CD1c-positive myeloid dendritic cell (primary cell): Measurements from ENCODE around the gene NASP.

ENCODE experiments used
- DNase-seq: peaks from one replicate; pipeline ENCODE4 v3.0.0-alpha.2; 2016; ENCODE audit errors: extremely low spot score

Gene NASP

DNA sequence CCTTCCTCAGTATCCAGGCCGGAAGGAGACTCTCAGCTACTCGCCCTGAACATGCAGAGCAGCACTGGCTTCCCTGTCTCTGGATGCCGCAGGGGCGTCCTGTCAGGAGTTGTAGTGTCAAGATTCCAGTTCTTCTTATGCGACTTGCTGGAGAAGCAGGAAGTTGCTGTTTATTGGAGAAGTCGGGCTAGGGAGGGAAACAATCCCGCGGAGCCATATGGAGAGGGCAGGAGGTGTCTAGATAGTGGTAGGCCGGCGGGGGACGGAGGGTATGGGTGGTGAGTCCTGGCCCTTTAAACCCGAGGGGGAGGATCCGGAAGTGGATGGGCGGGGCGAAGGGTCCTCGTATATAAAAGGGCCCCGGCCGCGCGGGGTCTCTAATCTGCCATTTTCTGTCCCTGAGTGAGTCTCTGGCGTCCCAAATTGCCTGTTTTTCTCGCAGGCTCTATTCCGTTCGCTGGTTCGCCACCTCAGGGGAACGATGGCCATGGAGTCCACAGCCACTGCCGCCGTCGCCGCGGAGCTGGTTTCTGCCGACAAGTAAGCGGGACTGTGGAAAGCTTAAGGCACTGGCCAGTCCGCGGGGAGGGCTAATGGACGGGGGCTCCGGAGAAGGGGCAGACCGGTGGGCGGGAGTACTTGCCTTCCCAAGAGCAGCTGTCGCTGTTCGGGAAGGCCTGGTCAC lies at the start of gene NASP:
TSS of gene NASP (plus strand) at position 376 of the 685 bp plus-strand sequence. CDS start at position 482, 106 bp downstream.
- peak; percentile 93 for DNase-seq

- no peak for DNase-seq
These were observed 47.7 kb upstream of the NASP start for GRCh38 chr1:45535988-45536766.

- DNase-seq = no peak
These were observed 47.0 kb upstream of the NASP start for GRCh38 chr1:45536886-45537285.

DNA sequence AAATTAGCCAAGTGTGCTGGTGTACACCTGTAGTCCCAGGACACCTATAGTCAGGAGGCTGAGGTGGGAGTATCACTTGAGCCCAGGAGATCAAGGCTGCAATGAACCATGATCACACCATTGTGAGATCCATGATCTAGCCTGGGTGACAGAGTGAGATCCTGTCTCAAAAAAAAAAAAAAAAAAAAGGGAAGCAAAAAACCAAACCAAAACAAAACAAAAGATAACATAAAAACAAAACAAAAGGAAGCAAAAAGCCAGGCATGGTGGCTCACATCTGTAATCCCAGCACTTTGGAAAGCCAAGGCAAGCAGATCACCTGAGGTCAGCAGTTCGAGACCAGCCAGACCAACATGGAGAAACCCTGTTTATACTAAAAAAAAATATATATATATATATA lies 42.6 kb upstream of the NASP start:
- DNase-seq = peak; percentile 26

DNA sequence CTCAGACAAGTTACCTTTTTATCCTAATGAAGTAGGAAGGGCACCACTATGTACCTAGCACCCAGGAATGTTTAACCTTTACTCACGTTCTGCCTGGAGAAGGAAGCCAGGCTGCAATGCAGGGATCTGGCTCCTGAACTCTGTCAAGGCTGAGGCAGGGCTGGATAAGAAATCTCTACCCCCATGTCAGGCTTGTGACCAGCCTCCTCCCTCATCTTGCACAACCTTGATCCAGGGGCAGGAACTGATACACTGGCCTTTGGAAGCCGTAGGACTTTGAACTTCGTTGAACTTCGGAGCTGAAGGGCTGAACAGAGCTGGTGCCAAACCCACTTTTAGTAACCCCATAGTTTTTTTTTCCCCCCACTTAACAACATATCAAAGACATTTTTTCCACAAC lies 41.2 kb upstream of the NASP start:
- DNase-seq = peak; percentile 81

DNA sequence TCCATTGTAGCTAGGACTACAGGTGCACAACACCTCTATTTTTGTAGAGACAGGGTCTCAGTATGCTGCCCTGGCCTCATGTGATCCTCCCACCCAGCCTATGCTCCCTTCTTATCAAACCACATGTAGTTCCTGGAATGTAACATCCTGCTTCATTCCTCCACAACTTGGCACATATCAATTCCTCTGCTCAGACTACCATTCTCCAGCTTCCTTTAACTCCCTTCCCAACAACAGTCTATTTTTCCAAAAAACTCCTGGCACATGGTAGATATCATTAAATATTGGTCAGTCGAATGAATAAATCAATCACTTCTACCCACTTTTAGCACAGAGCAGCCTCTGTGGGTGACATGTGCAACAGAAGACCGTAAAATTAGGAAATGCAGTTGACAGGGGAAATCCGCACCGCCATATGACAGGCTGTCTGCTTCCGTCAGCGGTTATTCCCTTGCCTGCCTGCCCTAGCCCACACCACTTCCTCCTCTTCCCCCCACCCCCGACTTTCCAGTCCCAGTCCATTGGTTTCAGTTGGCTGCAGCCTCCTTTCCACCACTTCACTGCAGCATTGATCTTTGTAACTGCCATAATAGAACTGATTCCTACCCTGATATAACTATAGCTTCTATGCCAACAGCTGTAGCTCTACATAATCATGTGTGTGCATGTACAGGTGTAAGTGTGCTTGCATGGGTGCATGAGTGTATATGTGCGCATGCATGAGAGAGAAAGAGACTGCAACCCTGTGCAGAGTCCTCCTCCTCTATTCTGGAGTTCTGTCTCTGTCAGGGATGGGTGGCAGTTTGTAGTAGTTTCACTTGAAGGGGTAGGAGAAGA lies 40.0 kb upstream of the NASP start:
- peak; percentile 93 for DNase-seq

DNA sequence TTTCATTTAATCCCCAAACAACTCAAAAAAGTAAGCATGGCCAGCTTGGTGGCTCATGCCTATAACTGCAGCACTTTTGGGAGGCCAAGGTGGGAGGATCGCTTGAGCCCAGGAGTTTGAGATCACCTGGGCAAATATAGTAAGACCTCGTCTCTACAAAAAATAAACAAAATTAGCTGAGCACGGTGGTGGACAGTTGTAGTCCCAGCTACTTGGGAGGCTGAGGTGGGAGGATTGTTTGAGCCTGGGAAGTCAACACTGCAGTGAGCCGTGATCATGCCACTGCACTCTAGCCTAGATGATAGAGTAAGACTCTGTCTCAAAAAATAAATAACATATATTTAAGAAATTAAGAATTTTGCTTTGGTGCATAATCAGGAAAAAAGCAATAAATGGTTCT lies 39.3 kb upstream of the NASP start:
- DNase-seq = no peak

DNA sequence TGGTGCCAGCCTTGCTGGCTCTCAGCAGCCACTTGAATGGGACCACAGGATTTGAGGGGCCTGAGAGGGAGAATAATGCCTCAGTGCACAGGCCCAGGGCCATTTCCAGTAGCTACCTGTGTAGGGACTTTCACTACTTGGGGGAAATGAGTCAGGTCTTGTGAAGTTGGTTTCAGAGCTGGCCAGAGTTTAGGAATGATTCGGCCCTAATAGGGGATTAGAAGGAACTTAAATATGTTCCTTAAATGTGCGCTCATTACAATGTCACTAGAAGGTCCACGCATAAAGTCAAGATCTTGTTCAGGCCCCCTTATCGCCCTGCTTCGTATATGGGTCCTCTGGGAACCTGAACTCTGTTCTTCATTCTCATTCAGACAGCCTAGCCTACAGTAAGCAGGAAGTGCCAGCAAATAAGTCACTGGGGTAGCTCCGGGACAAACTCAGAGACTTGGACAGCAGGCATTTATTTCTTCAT lies 38.8 kb upstream of the NASP start:
- DNase-seq = peak; percentile 55

GRCh38 chr1:45545553-45546310 lies 38.1 kb upstream of the NASP start:
- no peak for DNase-seq

GRCh38 chr1:45550401-45551351 lies 33.2 kb upstream of the NASP start, which contains the start of gene AKR1A1:
Gene AKR1A1, plus strand, starts transcription at chr1:45550826. Its CDS starts 10,969 bp downstream, at chr1:45561795.
- peak; percentile 96 for DNase-seq

DNA sequence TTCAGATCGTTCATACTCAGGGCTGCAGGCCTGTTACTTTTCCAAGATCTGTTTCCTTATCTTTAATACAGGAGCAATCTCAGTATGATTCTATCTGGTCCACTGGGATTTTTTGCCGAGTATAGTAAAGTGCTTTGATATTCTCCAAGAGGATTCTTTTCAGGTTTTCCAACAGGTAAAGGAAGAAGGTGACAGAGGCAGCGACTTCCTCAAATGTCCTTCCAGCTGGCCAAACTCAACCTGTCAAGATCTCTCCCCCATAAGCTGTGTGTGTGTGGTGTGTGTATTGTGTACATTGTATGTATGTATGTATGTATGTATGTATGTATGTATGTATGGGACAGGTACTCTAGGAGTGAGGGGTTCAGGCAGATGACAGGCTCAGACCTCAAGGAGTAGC lies 32.2 kb upstream of the NASP start:
- DNase-seq = no peak

DNA sequence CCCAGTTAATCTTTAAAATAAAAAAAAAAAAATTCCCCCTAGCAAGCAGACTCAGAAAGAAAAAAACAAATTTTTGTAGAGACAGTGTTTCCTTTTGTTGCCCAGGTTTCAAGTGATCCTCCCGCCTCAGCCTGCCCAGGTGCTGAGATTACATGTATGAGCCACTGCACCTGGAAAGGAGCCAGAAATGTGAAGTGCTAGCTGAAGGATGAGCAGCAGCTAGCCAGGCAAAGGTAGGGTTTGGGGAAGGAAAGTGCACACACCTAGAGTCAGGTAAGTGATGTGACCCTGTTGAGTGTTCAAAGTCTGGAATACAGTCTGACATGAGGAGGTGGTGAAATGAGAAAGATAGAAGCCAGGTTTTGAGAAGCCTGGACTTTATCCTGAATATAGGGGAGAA lies 31.5 kb upstream of the NASP start:
- DNase-seq = no peak

GRCh38 chr1:45554198-45554597 lies 29.6 kb upstream of the NASP start:
- no peak for DNase-seq

DNA sequence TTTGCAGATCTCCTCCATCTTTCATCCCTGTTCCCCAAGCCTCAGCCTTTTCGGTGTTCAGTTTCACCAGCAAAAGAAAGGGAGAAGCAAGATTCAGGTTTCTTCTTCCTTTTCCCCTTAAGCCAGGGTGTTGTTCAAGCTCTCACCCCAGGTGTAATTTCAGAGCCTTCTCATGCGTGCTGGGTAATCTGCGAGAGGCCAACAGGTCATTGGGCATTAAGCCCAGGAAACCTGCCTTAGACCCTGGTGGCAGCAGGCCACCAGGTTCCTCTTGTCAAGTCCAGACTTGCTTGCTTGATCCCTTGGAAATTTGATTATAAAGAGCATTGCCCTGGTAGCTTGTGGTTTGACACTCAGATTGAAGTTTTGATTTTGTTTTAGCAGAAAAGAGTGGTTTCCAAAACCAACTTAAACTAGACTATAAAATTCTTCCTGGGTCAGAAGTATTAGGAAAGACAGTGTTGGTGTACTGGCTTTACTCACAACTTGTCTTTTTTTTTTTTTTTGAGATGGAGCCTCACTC lies 26.4 kb upstream of the NASP start:
- no peak for DNase-seq

DNA sequence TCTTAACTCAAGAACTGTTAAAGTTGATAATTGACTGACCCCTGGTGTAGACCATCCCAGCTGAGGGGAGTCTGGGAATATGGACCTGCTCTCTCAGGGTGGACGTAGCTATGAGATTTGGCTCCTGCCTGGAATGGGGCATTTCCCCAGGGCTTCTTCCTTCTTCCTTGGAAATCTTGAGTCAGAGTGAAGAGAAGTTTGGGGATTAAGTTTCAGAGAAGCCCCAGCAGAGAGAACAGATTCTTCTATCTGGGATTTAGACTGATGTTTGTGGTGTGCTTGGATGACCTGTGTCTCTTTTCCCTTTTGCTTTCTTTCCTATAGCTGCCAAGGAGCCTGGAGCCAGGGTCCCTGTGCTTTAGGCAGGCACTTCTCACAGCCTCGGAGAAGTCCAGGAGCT lies 20.0 kb upstream of the NASP start:
- no peak for DNase-seq

GRCh38 chr1:45566722-45567121 lies 17.1 kb upstream of the NASP start:
- DNase-seq = peak; percentile 50

DNA sequence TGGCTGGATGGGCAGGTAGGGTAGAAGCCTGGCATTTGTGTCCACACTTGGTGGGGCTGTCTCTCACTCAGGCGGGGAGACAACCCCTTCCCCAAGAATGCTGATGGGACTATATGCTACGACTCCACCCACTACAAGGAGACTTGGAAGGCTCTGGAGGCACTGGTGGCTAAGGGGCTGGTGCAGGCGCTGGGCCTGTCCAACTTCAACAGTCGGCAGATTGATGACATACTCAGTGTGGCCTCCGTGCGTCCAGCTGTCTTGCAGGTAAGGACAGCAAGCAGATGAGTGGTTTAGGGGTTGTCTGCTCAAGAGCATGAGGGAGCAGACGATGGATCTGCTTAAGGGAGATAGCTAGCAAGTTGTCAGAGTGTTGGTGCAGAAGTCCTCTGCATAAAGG lies 15.9 kb upstream of the NASP start:
- no peak for DNase-seq

GRCh38 chr1:45568421-45568820 lies 15.4 kb upstream of the NASP start:
- no peak for DNase-seq

DNA sequence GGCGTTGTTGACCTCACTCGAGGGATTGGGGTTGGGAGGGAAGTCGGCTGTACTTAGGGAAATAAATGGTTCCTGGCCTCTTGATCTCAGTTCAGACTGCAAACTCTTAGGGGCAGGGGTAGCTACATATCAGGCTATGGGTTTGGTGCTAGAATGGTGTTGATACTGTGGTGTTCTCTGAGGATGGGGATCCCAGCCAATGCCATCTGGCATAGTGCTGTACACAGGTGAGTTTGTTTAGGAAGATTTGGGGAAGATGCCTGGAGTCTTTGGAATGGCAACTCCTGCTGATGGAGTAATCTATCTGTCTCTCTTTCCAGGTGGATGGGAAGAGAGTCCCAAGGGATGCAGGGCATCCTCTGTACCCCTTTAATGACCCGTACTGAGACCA lies 14.3 kb upstream of the NASP start:
- DNase-seq = no peak

DNA sequence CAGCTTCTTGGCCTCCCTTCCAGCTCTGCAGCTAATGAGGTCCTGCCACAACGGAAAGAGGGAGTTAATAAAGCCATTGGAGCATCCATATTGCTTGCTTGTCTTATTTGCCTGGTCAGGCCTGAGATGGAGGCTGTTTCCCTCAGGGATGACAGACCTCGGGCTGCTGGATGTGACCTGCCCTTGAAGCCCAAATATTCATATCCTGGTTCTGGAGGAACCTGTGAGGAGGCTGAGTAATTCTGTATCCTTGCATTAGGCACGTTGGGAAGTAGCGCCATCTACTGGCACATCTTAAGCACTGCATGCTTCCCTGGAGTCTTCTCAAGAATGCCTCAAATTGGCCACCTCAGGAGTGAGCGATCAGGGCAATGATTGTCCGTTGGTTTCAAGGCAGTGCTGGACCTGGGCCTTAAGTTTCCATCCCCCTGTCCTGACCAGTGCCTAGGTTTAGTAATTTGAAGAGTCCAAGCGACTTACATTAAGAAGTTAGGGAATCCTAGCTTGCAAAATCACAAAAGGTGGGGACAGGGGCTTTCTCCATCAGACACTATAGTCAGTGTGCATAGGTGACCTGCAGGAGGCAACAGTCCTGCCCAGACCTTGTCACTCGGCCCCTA lies 13.8 kb upstream of the NASP start:
- DNase-seq = peak; percentile 89
